Measurements from ENCODE around the gene SLC25A22.

The SLC25A22 gene

DNA sequence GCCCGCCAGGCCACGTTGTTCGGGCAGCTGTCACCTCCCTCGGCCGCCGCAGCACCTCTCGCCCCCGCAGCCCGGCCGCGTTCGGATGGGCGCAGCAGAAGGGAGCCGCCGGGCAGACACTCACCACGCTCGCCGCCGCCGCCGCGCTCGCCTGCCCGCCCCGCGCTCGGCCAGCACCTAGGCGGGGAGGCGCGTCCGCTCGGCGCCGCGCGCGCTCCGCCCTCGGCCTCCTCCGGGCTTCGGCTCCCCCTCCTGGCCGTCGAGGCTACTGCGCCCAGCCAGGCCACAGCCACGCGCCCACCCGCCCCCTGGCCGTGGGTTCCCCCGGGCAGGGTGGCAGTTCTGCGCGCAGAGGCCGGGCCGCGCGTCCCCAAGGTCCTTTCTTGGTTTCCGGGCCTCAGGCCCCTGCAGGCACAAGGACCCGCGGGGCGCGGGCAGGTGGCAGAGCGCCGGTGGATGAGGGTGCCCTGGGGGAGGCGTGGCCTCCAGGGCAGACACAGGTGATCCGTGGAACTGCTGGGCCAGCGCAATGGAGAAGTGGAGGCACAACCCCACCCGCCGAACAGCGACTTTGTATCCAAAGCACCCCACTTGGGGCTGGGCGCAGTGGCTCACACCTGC is at the start of gene SLC25A22:
Gene SLC25A22 (minus strand): TSS at position 189 of the 621 bp plus-strand sequence. CDS start 3,275 bp downstream, outside the sequence.
- peak; percentile 72 to 80 for DNase-seq (ENCODE audit: low read depth in 1 of 2, low spot score in 1 of 2)

DNA sequence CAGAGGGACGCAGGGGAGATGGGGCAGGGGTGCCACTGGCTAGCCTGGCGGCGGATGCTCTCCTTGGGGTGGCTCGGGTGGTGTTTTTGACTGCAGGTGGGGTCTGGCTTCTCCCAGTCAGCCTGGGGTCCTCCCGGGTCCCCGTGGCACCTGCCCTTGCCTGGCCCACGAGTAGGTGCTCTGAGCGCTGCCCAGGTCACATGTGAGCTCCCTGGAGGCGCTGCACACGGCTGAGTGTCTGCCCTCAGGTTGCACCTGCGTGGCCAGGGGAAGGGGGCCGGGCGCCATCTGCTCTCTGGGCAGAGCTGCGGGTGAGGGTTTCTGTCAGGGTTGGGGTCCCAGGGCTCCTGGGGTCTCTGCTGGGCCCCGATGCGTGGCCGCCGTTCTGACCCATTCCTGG is 49.8 kb upstream of the SLC25A22 start:
- no peak for DNase-seq (ENCODE audit: low read depth in 1 of 2, low spot score in 1 of 2)

DNA sequence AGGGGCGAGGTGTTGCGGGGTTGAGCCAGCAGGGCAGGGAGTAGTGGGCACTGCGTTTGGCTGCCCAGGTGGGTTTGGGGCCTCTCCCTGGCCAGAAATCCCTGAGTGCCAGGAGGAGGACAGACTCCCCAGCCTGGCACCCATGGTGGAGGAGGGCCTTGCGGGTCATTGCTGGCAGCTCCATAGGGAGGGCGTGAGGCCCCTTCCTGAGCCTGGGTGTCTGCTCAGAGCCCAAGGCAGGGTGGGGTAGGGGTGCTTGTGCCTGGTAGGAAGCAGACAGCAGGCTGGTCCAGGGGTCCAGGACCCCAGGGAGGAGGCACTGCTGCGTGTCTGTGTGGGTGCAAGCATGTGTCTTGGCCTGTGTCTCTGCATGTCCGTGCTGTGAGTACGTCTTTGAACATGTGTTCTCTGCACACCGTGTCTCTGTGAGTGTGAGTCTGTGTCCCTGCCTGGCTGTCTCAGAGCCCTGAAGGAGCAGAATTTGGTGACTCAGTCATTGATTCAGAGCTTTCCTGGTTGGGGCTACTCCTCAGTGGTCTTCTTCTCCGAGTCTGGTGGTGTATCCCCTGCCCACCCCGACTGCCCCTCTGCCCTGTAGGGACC is 48.5 kb upstream of the SLC25A22 start:
- no peak for DNase-seq (ENCODE audit: low read depth in 1 of 2, low spot score in 1 of 2)

DNA sequence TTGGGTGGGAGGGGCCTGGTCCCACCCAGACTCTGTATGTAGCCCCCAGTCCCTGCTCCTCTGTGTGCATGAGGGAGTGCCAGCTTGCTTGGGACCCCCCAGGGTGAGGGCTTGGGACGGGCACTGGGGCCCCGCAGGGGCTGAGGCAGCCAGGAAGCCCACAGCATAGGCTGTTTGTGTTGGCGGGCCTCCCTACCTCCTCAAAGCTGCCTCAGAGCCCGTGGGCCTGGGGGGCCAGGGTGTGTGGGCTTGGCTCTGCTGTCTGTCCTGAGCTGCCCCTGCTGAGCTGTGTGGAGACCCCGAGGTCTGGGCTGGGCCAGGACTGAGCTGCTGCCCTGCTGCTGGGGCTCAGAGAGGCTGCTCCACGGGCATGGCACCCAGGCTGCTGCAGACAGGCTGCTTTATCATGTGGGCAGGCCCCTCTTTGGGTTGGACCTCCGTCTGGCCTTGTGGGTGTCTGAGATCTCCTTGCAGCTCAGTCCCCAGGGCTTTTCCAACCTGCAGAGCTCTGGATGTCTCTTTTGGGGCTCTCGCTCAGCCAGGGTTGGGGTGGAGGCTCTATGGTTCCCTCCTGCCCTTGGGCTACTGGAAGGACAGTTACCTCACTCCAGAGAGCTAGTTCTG is 47.9 kb upstream of the SLC25A22 start:
- no peak for DNase-seq (ENCODE audit: low read depth in 1 of 2, low spot score in 1 of 2)

DNA sequence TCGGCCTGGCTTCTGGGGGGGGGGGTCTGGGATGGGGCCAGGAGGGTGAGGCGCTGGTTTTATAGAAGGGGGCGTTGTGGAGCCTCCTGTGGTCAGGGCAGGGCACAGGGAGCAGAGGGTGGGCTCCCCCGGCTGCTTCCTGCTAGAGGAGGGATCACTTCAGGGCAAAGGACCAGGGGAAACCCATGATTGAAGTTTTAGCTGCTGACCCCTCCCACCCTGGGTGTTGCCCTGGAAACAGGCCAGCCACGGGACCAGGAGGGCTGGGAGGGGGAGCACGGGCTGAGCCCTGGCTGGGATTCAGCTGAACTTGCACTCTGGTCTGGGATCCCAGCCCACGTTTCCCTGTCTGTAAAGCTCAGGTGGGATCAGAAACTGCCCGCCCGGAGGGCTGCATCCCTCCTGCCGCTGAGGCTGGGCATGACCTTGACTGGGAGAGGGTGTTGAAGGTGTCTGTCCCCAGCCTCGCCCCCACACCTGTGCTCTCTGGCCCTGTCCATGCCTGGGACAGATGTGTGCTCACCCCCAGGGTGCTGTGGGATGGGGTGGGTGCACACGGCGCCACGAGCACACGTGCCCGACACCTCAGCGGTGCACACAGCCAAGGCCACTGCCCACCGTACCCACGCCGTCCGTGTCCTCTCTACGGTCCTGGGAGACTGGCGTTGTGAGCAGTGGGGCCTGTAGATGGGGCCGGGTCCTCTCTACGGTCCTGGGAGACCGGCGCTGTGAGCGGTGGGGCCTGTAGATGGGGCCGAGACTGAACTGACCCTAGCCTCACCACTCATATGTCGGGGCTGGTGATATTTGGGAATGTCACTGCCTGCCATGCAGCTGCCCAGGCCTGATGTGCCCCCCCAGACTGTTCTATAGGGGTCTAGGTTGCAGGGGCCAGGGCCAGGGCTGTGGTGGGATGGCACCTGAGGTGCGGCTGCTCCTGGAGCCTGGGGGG is 46.9 kb upstream of the SLC25A22 start:
- DNase-seq (ENCODE audit: low read depth in 1 of 2, low spot score in 1 of 2) = no peak

- DNase-seq (ENCODE audit: low read depth in 1 of 2, low spot score in 1 of 2) = no peak
These were observed 46.0 kb upstream of the SLC25A22 start for GRCh38 chr11:843818-844692.

DNA sequence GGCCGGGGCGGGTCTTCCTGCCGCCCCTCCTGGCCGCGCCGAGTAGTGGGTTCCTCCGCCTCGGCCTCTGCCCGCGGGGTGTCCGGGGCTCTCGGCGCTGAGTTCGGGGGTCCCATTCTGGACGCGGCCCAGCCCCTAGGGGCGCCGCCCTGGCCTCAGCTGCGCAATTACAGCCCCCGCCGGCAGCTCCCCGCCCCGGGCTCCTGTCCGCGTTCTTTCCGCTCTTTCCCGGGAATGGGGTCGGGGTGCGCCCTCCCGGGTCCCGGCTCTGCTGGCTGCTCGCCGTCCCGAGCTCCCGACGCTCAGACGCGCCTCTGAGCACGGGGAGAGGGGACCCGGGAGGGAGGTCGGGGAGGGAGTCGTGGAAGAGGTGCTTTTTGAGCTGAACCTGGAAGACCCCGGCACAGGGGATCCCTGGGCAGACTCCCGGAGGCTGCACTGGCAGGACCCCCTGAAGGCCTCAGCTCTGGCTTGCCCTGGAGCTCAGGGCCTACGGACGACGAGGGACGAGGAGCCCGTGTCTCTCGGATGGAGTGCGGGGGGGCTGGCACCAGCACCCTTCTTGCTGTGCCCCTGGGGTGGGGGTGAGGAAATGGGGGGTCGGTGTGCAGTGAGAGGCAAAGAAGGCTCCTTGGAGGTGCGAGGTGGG is 45.1 kb upstream of the SLC25A22 start:
- DNase-seq (ENCODE audit: low read depth in 1 of 2, low spot score in 1 of 2) = no peak

GRCh38 chr11:842370-843002 is 44.4 kb upstream of the SLC25A22 start, which contains the start of the genes POLR2L and TSPAN4:
Gene POLR2L, minus strand, starts transcription at chr11:842529. Its CDS starts 21 bp downstream, at chr11:842508.
Gene TSPAN4, plus strand, starts transcription at chr11:842852. Its CDS starts 7,453 bp downstream, at chr11:850305.
- DNase-seq (ENCODE audit: low read depth in 1 of 2, low spot score in 1 of 2) = peak; percentile 77 to 88

GRCh38 chr11:841981-842369 is 43.9 kb upstream of the SLC25A22 start:
- no peak for DNase-seq (ENCODE audit: low read depth in 1 of 2, low spot score in 1 of 2)

- no peak for DNase-seq (ENCODE audit: low read depth in 1 of 2, low spot score in 1 of 2)
These were observed 42.0 kb upstream of the SLC25A22 start for GRCh38 chr11:839875-840617.

GRCh38 chr11:839280-839623 is 41.2 kb upstream of the SLC25A22 start:
- DNase-seq (ENCODE audit: low read depth in 1 of 2, low spot score in 1 of 2) = no peak

DNA sequence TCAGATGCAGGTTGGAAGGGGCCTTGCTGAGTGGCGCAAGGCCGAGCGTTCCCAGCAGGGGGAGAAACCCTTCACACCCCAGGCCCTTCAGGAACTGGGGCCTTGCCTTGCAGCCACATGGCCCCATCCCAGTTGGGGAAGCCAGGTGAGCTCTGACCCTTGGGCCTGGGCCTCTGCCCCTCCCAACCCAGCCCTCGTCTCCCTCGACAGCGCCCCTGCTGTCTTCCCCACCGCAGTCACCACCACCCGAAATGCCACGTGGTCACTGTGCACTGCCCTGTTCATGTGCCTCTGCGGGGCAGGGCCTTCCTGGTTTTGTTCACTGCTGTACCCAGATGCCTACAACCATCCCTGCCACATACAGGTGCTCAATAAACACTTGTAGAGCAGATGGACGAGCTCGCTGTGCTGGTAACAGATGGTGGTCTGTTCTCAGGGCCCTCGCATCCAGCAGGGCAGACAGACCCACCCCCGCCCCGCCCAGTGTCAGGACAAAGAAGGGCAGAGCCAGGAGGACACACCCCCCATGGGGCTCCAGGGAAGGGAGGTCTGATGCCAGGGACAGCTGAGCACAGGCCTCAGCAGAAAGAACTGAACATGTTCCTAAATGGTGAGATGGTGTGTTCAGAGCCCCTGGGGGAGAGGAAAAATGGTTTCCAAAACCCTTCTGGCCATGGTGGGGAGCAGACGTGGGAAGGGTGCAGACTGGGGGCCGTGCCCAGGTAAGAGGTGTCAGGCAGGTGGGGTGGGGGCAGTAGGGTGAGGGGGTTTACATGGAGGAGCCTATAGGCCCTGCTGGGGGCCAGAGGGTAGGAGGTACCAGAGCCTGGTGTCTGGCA is 40.6 kb upstream of the SLC25A22 start:
- DNase-seq (ENCODE audit: low read depth in 1 of 2, low spot score in 1 of 2) = no peak

GRCh38 chr11:837990-838307 is 39.9 kb upstream of the SLC25A22 start:
- no peak for DNase-seq (ENCODE audit: low read depth in 1 of 2, low spot score in 1 of 2)

DNA sequence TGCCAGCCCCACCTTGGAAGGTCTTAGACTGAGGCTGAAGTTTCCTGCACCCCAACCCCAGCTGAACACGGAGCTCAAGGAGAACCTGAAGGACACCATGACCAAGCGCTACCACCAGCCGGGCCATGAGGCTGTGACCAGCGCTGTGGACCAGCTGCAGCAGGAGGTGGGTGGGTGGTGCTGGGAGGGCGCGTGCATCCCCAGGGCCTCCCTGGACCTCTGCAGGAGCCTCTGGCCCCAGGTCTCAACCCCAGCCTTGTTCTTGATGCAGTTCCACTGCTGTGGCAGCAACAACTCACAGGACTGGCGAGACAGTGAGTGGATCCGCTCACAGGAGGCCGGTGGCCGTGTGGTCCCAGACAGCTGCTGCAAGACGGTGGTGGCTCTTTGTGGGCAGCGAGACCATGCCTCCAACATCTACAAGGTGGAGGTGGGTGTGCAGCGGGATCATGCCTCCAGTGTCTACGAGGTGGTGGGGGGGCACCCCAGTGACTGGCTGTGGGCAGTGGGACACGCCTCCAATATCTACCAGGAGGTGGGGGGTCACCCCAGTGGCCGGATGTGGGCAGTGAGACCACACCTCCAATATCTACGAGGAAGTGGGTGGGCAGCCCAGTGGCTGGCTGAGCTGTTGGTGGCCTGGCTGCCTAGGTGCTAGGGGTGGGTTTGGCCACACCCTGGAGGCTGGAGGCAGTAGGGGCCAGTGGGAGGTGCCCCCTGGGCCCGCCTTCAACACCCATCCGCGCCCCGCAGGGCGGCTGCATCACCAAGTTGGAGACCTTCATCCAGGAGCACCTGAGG is 39.3 kb upstream of the SLC25A22 start:
- no peak for DNase-seq (ENCODE audit: low read depth in 1 of 2, low spot score in 1 of 2)

DNA sequence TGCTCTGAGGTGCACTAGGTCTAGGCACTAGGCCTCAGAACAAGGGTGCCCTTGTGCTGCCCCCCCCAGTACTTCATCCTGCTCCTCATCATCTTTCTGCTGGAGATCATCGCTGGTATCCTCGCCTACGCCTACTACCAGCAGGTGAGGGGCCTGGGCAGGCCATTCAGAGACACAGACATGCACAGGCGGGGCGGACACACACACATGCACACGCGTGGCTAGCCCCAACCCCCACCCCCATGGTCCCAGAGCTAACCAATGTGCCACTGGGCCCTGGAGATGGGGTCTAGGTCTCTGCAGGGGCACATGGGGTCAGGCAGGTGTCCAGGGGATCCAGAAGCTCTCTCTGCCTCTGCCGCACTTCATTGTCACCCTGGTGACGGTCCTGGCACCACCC is 38.6 kb upstream of the SLC25A22 start:
- DNase-seq (ENCODE audit: low read depth in 1 of 2, low spot score in 1 of 2) = no peak

GRCh38 chr11:836274-836673 is 38.2 kb upstream of the SLC25A22 start:
- no peak for DNase-seq (ENCODE audit: low read depth in 1 of 2, low spot score in 1 of 2)

All from stimulated activated CD4-positive, alpha-beta T cell treated with anti-CD3 and anti-CD28 coated beads, Interleukin-15, amount 100 ng/mL, for 1 hour (primary cell).